HCT116 (cell line): ENCODE data around the gene ACMSD.
A peak's percentile ranks its signal among the peaks of the same experiment; 100 is the strongest.

ENCODE experiments used
- EZH2 ChIP-seq: fragments of 200-600 bp; sonication (generic); IDR thresholded peaks from 2 replicates; pipeline ENCODE4 v1.6.1; 2017; ENCODE audit warnings: antibody characterized with exemption, mixed run types
- MAX ChIP-seq: IDR thresholded peaks from 2 replicates; pipeline ENCODE4 v1.6.1; 2012
- POLR2A ChIP-seq: IDR thresholded peaks from 2 replicates; pipeline ENCODE4 v1.7.0; 2011; ENCODE audit warnings: borderline replicate concordance; ENCODE audit not compliant: insufficient read depth, insufficient read length; ENCODE audit errors: extremely low read depth
- RAD21 ChIP-seq: IDR thresholded peaks from 2 replicates; pipeline ENCODE4 v1.6.1; 2012; ENCODE audit warnings: low read depth, mild to moderate bottlenecking
- ZBTB33 ChIP-seq: IDR thresholded peaks from 2 replicates; pipeline ENCODE4 v1.6.1; 2011; ENCODE audit warnings: mild to moderate bottlenecking, low read length, moderate library complexity; ENCODE audit not compliant: insufficient replicate concordance; ENCODE audit errors: extremely low read depth
- ZNF274 ChIP-seq: fragments of 200-500 bp; sonication (Bioruptor generic); IDR thresholded peaks from 2 replicates; pipeline ENCODE4 v1.6.1; 2014; ENCODE audit warnings: mild to moderate bottlenecking, low read depth, low read length, inconsistent platforms

GRCh38 chr2:134917888-134918525 is 79.6 kb downstream of the ACMSD start:
- TF ChIP-seq ZBTB33: no peak
- TF ChIP-seq RAD21: no peak
- no peak for TF ChIP-seq ZNF274
- peak; percentile 15; the same call in 1 of the 2 replicates for TF ChIP-seq MAX
- TF ChIP-seq EZH2: no peak
- peak; percentile 93 for TF ChIP-seq POLR2A
